Activated naive CD8-positive, alpha-beta T cell (primary cell): Measurements from ENCODE around the gene TNFRSF19.

Source experiments
- H3K27ac Mint-ChIP-seq: one replicate; pipeline ENCODE4 v1.8.0; 2021; ENCODE audit warnings: mixed read lengths
- H3K27me3 Mint-ChIP-seq: one replicate; pipeline ENCODE4 v1.8.0; 2021; ENCODE audit warnings: mixed read lengths
- H3K36me3 Mint-ChIP-seq: one replicate; pipeline ENCODE4 v1.8.0; 2021; ENCODE audit warnings: mixed read lengths
- H3K4me1 Mint-ChIP-seq: one replicate; pipeline ENCODE4 v1.8.0; 2021; ENCODE audit warnings: low read depth, mixed read lengths
- H3K4me3 Mint-ChIP-seq: one replicate; pipeline ENCODE4 v1.8.0; 2021; ENCODE audit warnings: mild to moderate bottlenecking, mixed read lengths
- H3K9me3 Mint-ChIP-seq: one replicate; pipeline ENCODE4 v1.8.0; 2021; ENCODE audit warnings: low read depth, mixed read lengths

Gene TNFRSF19

GRCh38 chr13:23622985-23623384 lies 52.8 kb downstream of the TNFRSF19 start:
- no peaks in the 10 kb centered on the region for H3K9me3 Mint-ChIP-seq
- H3K4me3 Mint-ChIP-seq, result no peak overlapping the region
- H3K27me3 Mint-ChIP-seq, result peaks cover 4% of the 10 kb centered on the region

GRCh38 chr13:23623394-23623793 lies 53.2 kb downstream of the TNFRSF19 start:
- Mint-ChIP-seq H3K36me3 (no peaks in the 10 kb centered on the region), H3K27me3 (peaks cover 4% of the 10 kb centered on the region), H3K27ac (no peak overlapping the region), H3K4me3 (no peak overlapping the region), H3K4me1 (no peaks in the 10 kb centered on the region), H3K9me3 (no peaks in the 10 kb centered on the region)

More at GRCh38 chr13:23622985-23623384, 52.8 kb downstream of the TNFRSF19 start:
- no peak overlapping the region for H3K27ac Mint-ChIP-seq
- peaks cover under 1% of the 10 kb centered on the region for H3K4me1 Mint-ChIP-seq
- no peaks in the 10 kb centered on the region for H3K36me3 Mint-ChIP-seq

DNA sequence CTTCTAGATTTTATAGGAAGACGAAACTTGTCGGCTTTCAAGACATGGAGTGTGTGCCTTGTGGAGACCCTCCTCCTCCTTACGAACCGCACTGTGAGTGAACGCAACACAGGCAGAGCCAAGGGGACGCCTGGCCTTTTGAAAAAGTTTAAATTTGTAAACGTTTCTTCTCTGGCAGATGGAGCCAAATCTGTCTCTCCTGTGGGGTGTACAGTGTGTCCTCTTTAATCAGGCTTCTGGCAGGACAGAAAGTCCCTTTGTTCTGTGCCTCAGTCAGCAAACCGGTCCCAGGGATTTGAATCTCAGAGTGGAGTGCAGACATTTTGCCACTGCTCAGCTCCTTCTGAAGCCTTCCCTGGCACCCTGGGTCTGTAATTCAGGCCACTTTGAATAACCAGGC lies 56.5 kb downstream of the TNFRSF19 start:
- Mint-ChIP-seq H3K27me3 (peaks cover 4% of the 10 kb centered on the region), H3K36me3 (no peaks in the 10 kb centered on the region), H3K27ac (no peak overlapping the region), H3K9me3 (no peaks in the 10 kb centered on the region), H3K4me3 (no peak overlapping the region), H3K4me1 (peaks cover 6% of the 10 kb centered on the region)

- no peaks in the 10 kb centered on the region for H3K36me3 Mint-ChIP-seq
- peaks cover 6% of the 10 kb centered on the region for H3K4me1 Mint-ChIP-seq
- no peaks in the 10 kb centered on the region for H3K9me3 Mint-ChIP-seq
- H3K27me3 Mint-ChIP-seq, result peaks cover 4% of the 10 kb centered on the region
- H3K27ac Mint-ChIP-seq, result no peak overlapping the region
- no peak overlapping the region for H3K4me3 Mint-ChIP-seq
These were observed 57.2 kb downstream of the TNFRSF19 start for GRCh38 chr13:23627410-23627809.

GRCh38 chr13:23628250-23628649 lies 58.0 kb downstream of the TNFRSF19 start:
- H3K27me3 Mint-ChIP-seq, result peaks cover 4% of the 10 kb centered on the region
- H3K9me3 Mint-ChIP-seq, result no peaks in the 10 kb centered on the region
- H3K36me3 Mint-ChIP-seq, result no peaks in the 10 kb centered on the region
- no peak overlapping the region for H3K4me3 Mint-ChIP-seq
- H3K27ac Mint-ChIP-seq, result no peak overlapping the region
- peaks cover 6% of the 10 kb centered on the region for H3K4me1 Mint-ChIP-seq

GRCh38 chr13:23628765-23629565 lies 58.8 kb downstream of the TNFRSF19 start:
- Mint-ChIP-seq H3K4me1 (peaks cover 6% of the 10 kb centered on the region), H3K27ac (no peak overlapping the region), H3K27me3 (peaks cover 4% of the 10 kb centered on the region), H3K36me3 (no peaks in the 10 kb centered on the region), H3K4me3 (no peak overlapping the region), H3K9me3 (no peaks in the 10 kb centered on the region)

GRCh38 chr13:23629566-23630272 lies 59.5 kb downstream of the TNFRSF19 start:
- peaks cover 4% of the 10 kb centered on the region for H3K27me3 Mint-ChIP-seq
- no peak overlapping the region for H3K4me3 Mint-ChIP-seq
- H3K4me1 Mint-ChIP-seq, result peaks cover 6% of the 10 kb centered on the region
- H3K9me3 Mint-ChIP-seq, result no peaks in the 10 kb centered on the region
- H3K27ac Mint-ChIP-seq, result no peak overlapping the region
- no peaks in the 10 kb centered on the region for H3K36me3 Mint-ChIP-seq

- no peaks in the 10 kb centered on the region for H3K36me3 Mint-ChIP-seq
- H3K9me3 Mint-ChIP-seq, result no peaks in the 10 kb centered on the region
- H3K4me1 Mint-ChIP-seq, result peaks cover 6% of the 10 kb centered on the region
- H3K4me3 Mint-ChIP-seq, result no peak overlapping the region
- H3K27me3 Mint-ChIP-seq, result peaks cover 3% of the 10 kb centered on the region
- H3K27ac Mint-ChIP-seq, result no peak overlapping the region
These were observed 60.3 kb downstream of the TNFRSF19 start for GRCh38 chr13:23630349-23631093.

GRCh38 chr13:23631311-23632047 lies 61.3 kb downstream of the TNFRSF19 start:
- Mint-ChIP-seq H3K4me1 (peaks cover 6% of the 10 kb centered on the region), H3K4me3 (no peak overlapping the region), H3K9me3 (no peaks in the 10 kb centered on the region), H3K27ac (no peak overlapping the region), H3K36me3 (no peaks in the 10 kb centered on the region), H3K27me3 (no peaks in the 10 kb centered on the region)

GRCh38 chr13:23632048-23632582 lies 61.9 kb downstream of the TNFRSF19 start:
- Mint-ChIP-seq H3K4me1 (peaks cover 6% of the 10 kb centered on the region), H3K36me3 (no peaks in the 10 kb centered on the region), H3K27me3 (no peaks in the 10 kb centered on the region), H3K4me3 (no peak overlapping the region), H3K9me3 (no peaks in the 10 kb centered on the region), H3K27ac (no peak overlapping the region)

DNA sequence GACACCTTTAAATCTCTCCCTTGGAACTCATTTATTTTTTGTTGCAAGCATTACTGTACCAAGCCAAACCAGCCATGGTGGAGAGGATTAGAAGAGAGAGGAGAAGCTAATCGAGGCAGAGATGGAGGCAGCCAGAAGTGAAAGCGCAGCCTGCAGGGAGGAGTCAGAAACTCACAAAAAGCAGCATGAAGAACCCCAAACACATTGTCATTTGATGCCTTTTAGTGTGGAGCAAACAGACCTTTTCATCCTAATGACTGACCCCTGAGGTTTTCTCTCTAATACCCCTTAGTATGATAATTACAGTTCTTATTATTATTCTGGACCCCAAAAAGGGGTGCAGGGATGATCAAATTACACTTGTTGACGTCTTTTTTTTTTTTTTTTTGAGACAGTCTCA lies 62.5 kb downstream of the TNFRSF19 start:
- Mint-ChIP-seq H3K9me3 (no peaks in the 10 kb centered on the region), H3K27me3 (no peaks in the 10 kb centered on the region), H3K4me3 (no peak overlapping the region), H3K4me1 (peaks cover 6% of the 10 kb centered on the region), H3K36me3 (no peaks in the 10 kb centered on the region), H3K27ac (no peak overlapping the region)

GRCh38 chr13:23634897-23635296 lies 64.7 kb downstream of the TNFRSF19 start:
- Mint-ChIP-seq H3K4me3 (no peak overlapping the region), H3K36me3 (no peaks in the 10 kb centered on the region), H3K9me3 (no peaks in the 10 kb centered on the region), H3K4me1 (peaks cover 6% of the 10 kb centered on the region), H3K27me3 (no peaks in the 10 kb centered on the region), H3K27ac (no peak overlapping the region)

GRCh38 chr13:23636360-23636759 lies 66.1 kb downstream of the TNFRSF19 start:
- Mint-ChIP-seq H3K36me3 (no peaks in the 10 kb centered on the region), H3K27me3 (no peaks in the 10 kb centered on the region), H3K27ac (no peak overlapping the region), H3K4me1 (no peaks in the 10 kb centered on the region), H3K4me3 (no peak overlapping the region), H3K9me3 (no peaks in the 10 kb centered on the region)

GRCh38 chr13:23637829-23638228 lies 67.6 kb downstream of the TNFRSF19 start:
- no peak overlapping the region for H3K4me3 Mint-ChIP-seq
- H3K27me3 Mint-ChIP-seq, result no peaks in the 10 kb centered on the region
- no peaks in the 10 kb centered on the region for H3K4me1 Mint-ChIP-seq
- H3K27ac Mint-ChIP-seq, result no peak overlapping the region
- no peaks in the 10 kb centered on the region for H3K36me3 Mint-ChIP-seq
- no peaks in the 10 kb centered on the region for H3K9me3 Mint-ChIP-seq
